ENCODE measurements around the gene ZNF507. TPM values are rescaled to one million over a fixed set of nuclear protein-coding genes. Genes with fewer than 3 reads are reported as not detected.

The ZNF507 gene
- total RNA-seq, 1 experiment from 2014 or later = 31.1 TPM

- H3K79me2 ChIP-seq (ENCODE audit: insufficient read depth, low read length) = peaks cover 4% of the 10 kb centered on the region; the same call in 1 of the 2 replicates
- H3K27me3 ChIP-seq (ENCODE audit: insufficient read depth, low read length) = no peaks in the 10 kb centered on the region
- no peak overlapping the region for H3K18ac ChIP-seq (ENCODE audit: insufficient read length, low read depth, low read length)
- no peak overlapping the region for H4K5ac ChIP-seq (ENCODE audit: insufficient read length, low read depth, low read length)
- H2BK20ac ChIP-seq (ENCODE audit: low read depth, low read length, poor library complexity, severe bottlenecking) = no peak overlapping the region
- no peaks in the 10 kb centered on the region for H4K20me1 ChIP-seq (ENCODE audit: control insufficient read depth, insufficient read depth, insufficient read length)
- no peak overlapping the region for H2AK5ac ChIP-seq (ENCODE audit: insufficient read length, low read length)
- H3K36me3 Mint-ChIP-seq (ENCODE audit: insufficient read depth in 1 of 3, low read depth in 3 of 3) = peaks cover 30 to 53% (median 52%) of the 10 kb centered on the region in 3 experiments; a peak in 6 of 7 replicates
- H4K8ac ChIP-seq (replicated peaks; ENCODE audit: insufficient read length, low read depth, low read length) = no peak overlapping the region
- H3K4me1 ChIP-seq (ENCODE audit: insufficient read depth, low read length) = no peaks in the 10 kb centered on the region
- H3K23ac ChIP-seq (ENCODE audit: insufficient read length, low read depth, low read length) = no peak overlapping the region
- no peak overlapping the region for H3T11ph ChIP-seq (ENCODE audit: low read length)
- DNase-seq = no peak
- H2BK5ac ChIP-seq (ENCODE audit: insufficient read length, low read length) = no peak overlapping the region
- H3K9ac ChIP-seq (ENCODE audit: extremely low read depth, insufficient read length, low read length) = no peak overlapping the region
- H2BK15ac ChIP-seq (ENCODE audit: low read depth, low read length) = no peak overlapping the region
- H3K23me2 ChIP-seq (ENCODE audit: insufficient read length, low read depth, low read length, poor library complexity, severe bottlenecking) = no peaks in the 10 kb centered on the region
- no peak overlapping the region for H2BK120ac ChIP-seq (ENCODE audit: low read depth, low read length, poor library complexity, severe bottlenecking)
- no peak overlapping the region for H4K91ac ChIP-seq (ENCODE audit: insufficient read length, low read depth, low read length)
- no peak overlapping the region for H3K4me2 ChIP-seq (ENCODE audit: insufficient read depth, insufficient read length, low read length)
- H3K27me3 Mint-ChIP-seq (ENCODE audit: low read depth) = no peaks in the 10 kb centered on the region
- H3K27ac Mint-ChIP-seq = no peak overlapping the region
- H3K9me3 Mint-ChIP-seq = no peaks in the 10 kb centered on the region
- no peak overlapping the region for H3K56ac ChIP-seq (ENCODE audit: insufficient read length, low read depth, low read length)
- H3K4me1 Mint-ChIP-seq = peaks cover 2 to 5% of the 10 kb centered on the region in 2 experiments; a peak in 2 of 4 replicates
- no peak overlapping the region for H3K4me3 Mint-ChIP-seq
- no peak overlapping the region for H2AFZ ChIP-seq (ENCODE audit: low read length)
- H3K79me1 ChIP-seq (ENCODE audit: insufficient read depth, low read depth, low read length, poor library complexity, severe bottlenecking) = no peaks in the 10 kb centered on the region
- TF ChIP-seq CTCF (conservative IDR thresholded peaks at IDR 0.05) = no peak
- H3K9me3 ChIP-seq (ENCODE audit: control insufficient read depth, low read depth, low read length) = no peaks in the 10 kb centered on the region
- H2BK12ac ChIP-seq (ENCODE audit: insufficient read length, low read depth, low read length) = no peak overlapping the region
- H3K4ac ChIP-seq (ENCODE audit: low read depth, low read length) = no peak overlapping the region
- no peak overlapping the region for H3K27ac ChIP-seq (ENCODE audit: insufficient read length, low read depth, low read length)
- no CpG with 5 or more reads among the region's 2 CpGs for WGBS (ENCODE audit: extremely low coverage, insufficient read length, low lambda C conversion rate)
- no peak overlapping the region for H3K14ac ChIP-seq (ENCODE audit: insufficient read depth, low read length)
Observed at GRCh38 chr19:32349724-32350470, 4.5 kb downstream of the ZNF507 start.

Data from H9 (cell line).